OCI-LY7 (cell line): ENCODE results near the gene HRC. TPM values are rescaled to one million over a fixed set of nuclear protein-coding genes. Genes with fewer than 3 reads are reported as not detected.

ENCODE experiments used
- total RNA-seq, 2 experiments: library from RNA; depleted of rRNA in 1 of 2; stranded (reverse); fragments of >200 nt in 1 of 2; shearing (Covaris generic) in 1 of 2; gene quantifications; 2 replicates each; pipeline ENCODE4 v1.2.3, GENCODE V29; 2014 to 2022

The HRC gene
- total RNA-seq, 2 experiments from 2014 or later, result not detected

Other genes with a start within 250 kb of the HRC start
- gene DHDH, start 221.7 kb downstream of the HRC start, total RNA-seq (2014; rRNA removed; shearing (Covaris generic)), result not detected in 2 replicates
- 0.53 TPM in 1 of 2 replicates, not detected in the other for gene DHDH, start 221.7 kb downstream of the HRC start, total RNA-seq (2022)
- 94.9 and 95.2 TPM in 2 replicates for gene BAX, start 200.5 kb downstream of the HRC start, total RNA-seq (2014; rRNA removed; shearing (Covaris generic))
- 83.9 and 93.7 TPM in 2 replicates for gene BAX, start 200.5 kb downstream of the HRC start, total RNA-seq (2022)
- gene FTL, start 190.1 kb downstream of the HRC start, total RNA-seq (2014; rRNA removed; shearing (Covaris generic)), result 562 and 602 TPM in 2 replicates
- 438 and 467 TPM in 2 replicates for gene FTL, start 190.1 kb downstream of the HRC start, total RNA-seq (2022)
- gene GYS1, start 162.1 kb downstream of the HRC start, total RNA-seq (2014; rRNA removed; shearing (Covaris generic)), result 12.5 and 20.0 TPM in 2 replicates
- 28.9 and 29.9 TPM in 2 replicates for gene GYS1, start 162.1 kb downstream of the HRC start, total RNA-seq (2022)
- 265 and 272 TPM in 2 replicates for gene RUVBL2, start 161.5 kb downstream of the HRC start, total RNA-seq (2014; rRNA removed; shearing (Covaris generic))
- 125 and 146 TPM in 2 replicates for gene RUVBL2, start 161.5 kb downstream of the HRC start, total RNA-seq (2022)
- gene LHB, start 138.3 kb downstream of the HRC start, total RNA-seq (2014; rRNA removed; shearing (Covaris generic)), result 1.1 TPM in 1 of 2 replicates, not detected in the other
- gene LHB, start 138.3 kb downstream of the HRC start, total RNA-seq (2022), result not detected in 2 replicates
- gene CGB3, start 131.1 kb downstream of the HRC start, total RNA-seq (2014; rRNA removed; shearing (Covaris generic)), result not detected in 2 replicates
- gene CGB3, start 131.1 kb downstream of the HRC start, total RNA-seq (2022), result not detected in 2 replicates
- not detected in 2 replicates for gene CGB2, start 123.5 kb downstream of the HRC start, total RNA-seq (2014; rRNA removed; shearing (Covaris generic))
- gene CGB2, start 123.5 kb downstream of the HRC start, total RNA-seq (2022), result not detected in 2 replicates
- not detected in 2 replicates for gene CGB1, start 118.5 kb downstream of the HRC start, total RNA-seq (2014; rRNA removed; shearing (Covaris generic))
- not detected in 2 replicates for gene CGB1, start 118.5 kb downstream of the HRC start, total RNA-seq (2022)
- gene CGB5, start 111.5 kb downstream of the HRC start, total RNA-seq (2014; rRNA removed; shearing (Covaris generic)), result not detected in 2 replicates
- not detected in 2 replicates for gene CGB5, start 111.5 kb downstream of the HRC start, total RNA-seq (2022)
- gene CGB8, start 106.3 kb downstream of the HRC start, total RNA-seq (2014; rRNA removed; shearing (Covaris generic)), result not detected in 2 replicates
- gene CGB8, start 106.3 kb downstream of the HRC start, total RNA-seq (2022), result not detected in 2 replicates
- not detected in 2 replicates for gene CGB7, start 97.6 kb downstream of the HRC start, total RNA-seq (2014; rRNA removed; shearing (Covaris generic))
- gene CGB7, start 97.6 kb downstream of the HRC start, total RNA-seq (2022), result not detected in 2 replicates
- gene NTF4, start 90.6 kb downstream of the HRC start, total RNA-seq (2014; rRNA removed; shearing (Covaris generic)), result not detected in 2 replicates
- gene NTF4, start 90.6 kb downstream of the HRC start, total RNA-seq (2022), result not detected in 2 replicates
- not detected in 2 replicates for gene KCNA7, start 82.7 kb downstream of the HRC start, total RNA-seq (2014; rRNA removed; shearing (Covaris generic))
- not detected in 2 replicates for gene KCNA7, start 82.7 kb downstream of the HRC start, total RNA-seq (2022)
- 392 and 446 TPM in 2 replicates for gene SNRNP70, start 69.9 kb downstream of the HRC start, total RNA-seq (2014; rRNA removed; shearing (Covaris generic))
- 181 and 198 TPM in 2 replicates for gene SNRNP70, start 69.9 kb downstream of the HRC start, total RNA-seq (2022)
- gene LIN7B, start 41.0 kb downstream of the HRC start, total RNA-seq (2014; rRNA removed; shearing (Covaris generic)), result 5.5 and 14.7 TPM in 2 replicates
- 3.6 and 4.8 TPM in 2 replicates for gene LIN7B, start 41.0 kb downstream of the HRC start, total RNA-seq (2022)
- gene C19orf73, start 36.3 kb downstream of the HRC start, total RNA-seq (2014; rRNA removed; shearing (Covaris generic)), result 5.9 and 8.3 TPM in 2 replicates
- gene C19orf73, start 36.3 kb downstream of the HRC start, total RNA-seq (2022), result 2.5 and 4.4 TPM in 2 replicates
- gene PPFIA3, start 35.9 kb downstream of the HRC start, total RNA-seq (2014; rRNA removed; shearing (Covaris generic)), result 17.1 and 21.2 TPM in 2 replicates
- gene PPFIA3, start 35.9 kb downstream of the HRC start, total RNA-seq (2022), result 16.2 and 17.8 TPM in 2 replicates
- 11.6 and 20.9 TPM in 2 replicates for gene TRPM4, start 2.4 kb upstream of the HRC start, total RNA-seq (2014; rRNA removed; shearing (Covaris generic))
- gene TRPM4, start 2.4 kb upstream of the HRC start, total RNA-seq (2022), result 36.2 and 44.2 TPM in 2 replicates
- 2.5 and 2.8 TPM in 2 replicates for gene SLC6A16, start 169.8 kb upstream of the HRC start, total RNA-seq (2014; rRNA removed; shearing (Covaris generic))
- gene SLC6A16, start 169.8 kb upstream of the HRC start, total RNA-seq (2022), result 15.8 and 21.7 TPM in 2 replicates
- gene CD37, start 180.0 kb upstream of the HRC start, total RNA-seq (2014; rRNA removed; shearing (Covaris generic)), result 170 and 219 TPM in 2 replicates
- gene CD37, start 180.0 kb upstream of the HRC start, total RNA-seq (2022), result 279 and 352 TPM in 2 replicates
- gene TEAD2, start 207.0 kb upstream of the HRC start, total RNA-seq (2014; rRNA removed; shearing (Covaris generic)), result 5.3 and 7.4 TPM in 2 replicates
- gene TEAD2, start 207.0 kb upstream of the HRC start, total RNA-seq (2022), result 4.9 and 7.6 TPM in 2 replicates
- 0.15 and 0.63 TPM in 2 replicates for gene DKKL1, start 208.5 kb upstream of the HRC start, total RNA-seq (2014; rRNA removed; shearing (Covaris generic))
- gene DKKL1, start 208.5 kb upstream of the HRC start, total RNA-seq (2022), result 0.61 and 0.79 TPM in 2 replicates
- gene KASH5, start 232.9 kb upstream of the HRC start, total RNA-seq (2014; rRNA removed; shearing (Covaris generic)), result 12.0 and 15.9 TPM in 2 replicates
- gene KASH5, start 232.9 kb upstream of the HRC start, total RNA-seq (2022), result 16.3 and 19.4 TPM in 2 replicates